ENCODE data around the gene SLC35F3.

DNA sequence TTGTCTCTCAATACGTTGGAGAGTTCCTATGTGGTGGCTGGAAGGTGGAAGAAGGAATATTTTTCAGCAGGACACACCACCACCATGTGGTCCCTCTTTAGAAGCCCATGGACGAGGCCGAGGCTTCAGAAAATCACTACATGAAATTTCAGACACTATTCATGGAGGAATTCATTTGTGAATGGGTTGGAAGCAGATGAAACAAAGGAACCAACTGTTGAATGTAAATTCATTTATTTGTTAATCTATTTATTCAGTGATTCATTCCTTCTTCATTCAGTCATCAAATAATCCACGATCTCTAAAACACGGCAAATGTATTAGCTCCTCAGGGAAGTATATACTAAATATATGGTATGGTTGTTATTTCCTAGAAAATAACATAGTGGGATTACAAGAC lies 12.2 kb downstream of the SLC35F3 start:
- TF ChIP-seq CTCF (conservative IDR thresholded peaks at IDR 0.05; ENCODE audit: low read length) = no peak
- no peak for TF ChIP-seq EZH2phosphoT487 (IDR thresholded peaks at IDR 0.05; ENCODE audit: borderline replicate concordance, low read depth, low read length)
